Liver (tissue), 9 donors: ENCODE results near the gene PPP1R1B. TPM values are rescaled to one million over a fixed set of nuclear protein-coding genes. Genes with fewer than 3 reads are reported as not detected.

Source experiments
- DNase-seq: peaks from one replicate; pipeline ENCODE4 v3.0.0-alpha.2; 2017; ENCODE audit warnings: low spot score
- H3K27ac ChIP-seq, 2 donors: one replicate each; pipeline ENCODE4 v1.7.0; 2013; ENCODE audit warnings: inconsistent platforms in 2 of 2, low read length in 2 of 2, control low read depth in 1 of 2, low read depth in 1 of 2, mild to moderate bottlenecking in 1 of 2
- H3K27me3 ChIP-seq, 4 donors: one replicate each; pipeline versions ENCODE4 v1.6.1 to v1.7.0; 2013; ENCODE audit warnings: low read length in 3 of 4, inconsistent platforms in 1 of 4, mild to moderate bottlenecking in 1 of 4, moderate library complexity in 1 of 4; ENCODE audit not compliant: control insufficient read depth in 4 of 4, insufficient read depth in 4 of 4
- H3K36me3 ChIP-seq, 4 donors: one replicate each; pipeline versions ENCODE4 v1.6.1 to v1.7.0; 2013; ENCODE audit warnings: low read length in 3 of 4, mild to moderate bottlenecking in 3 of 4, low read depth in 1 of 4, moderate library complexity in 1 of 4; ENCODE audit not compliant: control insufficient read depth in 4 of 4, insufficient read depth in 3 of 4
- H3K4me1 ChIP-seq, 4 donors: one replicate each; pipeline versions ENCODE4 v1.6.1 to v1.7.0; 2013; ENCODE audit warnings: low read length in 3 of 4, mild to moderate bottlenecking in 3 of 4, moderate library complexity in 1 of 4; ENCODE audit not compliant: control insufficient read depth in 4 of 4, insufficient read depth in 4 of 4
- H3K4me3 ChIP-seq, 3 donors: one replicate each; pipeline versions ENCODE4 v1.6.1 to v1.7.0; 2013; ENCODE audit warnings: low read length in 3 of 3, control low read depth in 1 of 3, low read depth in 1 of 3, mild to moderate bottlenecking in 1 of 3
- H3K9ac ChIP-seq, 2 donors: one replicate each; pipeline ENCODE4 v1.7.0; 2013; ENCODE audit warnings: low read length in 2 of 2, mild to moderate bottlenecking in 2 of 2, moderate library complexity in 2 of 2, control low read depth in 1 of 2, low read depth in 1 of 2
- H3K9me3 ChIP-seq, 4 donors: one replicate each; pipeline versions ENCODE4 v1.6.1 to v1.7.0; 2013; ENCODE audit warnings: low read length in 3 of 4; ENCODE audit not compliant: control insufficient read depth in 4 of 4
- ATF3 ChIP-seq: IDR thresholded peaks from 2 replicates; pipeline ENCODE4 v1.6.1; 2016; ENCODE audit warnings: antibody characterized with exemption
- EGR1 ChIP-seq, 2 donors: IDR thresholded peaks; 2 replicates each; pipeline ENCODE4 v1.6.1; 2016 to 2018; ENCODE audit warnings: antibody characterized with exemption in 2 of 2, low read depth in 2 of 2
- FOXA1 ChIP-seq: IDR thresholded peaks from 2 replicates; pipeline ENCODE4 v1.6.1; 2016; ENCODE audit warnings: antibody characterized with exemption
- FOXA2 ChIP-seq: IDR thresholded peaks from 2 replicates; pipeline ENCODE4 v1.6.1; 2016; ENCODE audit warnings: antibody characterized with exemption
- GABPA ChIP-seq, 2 donors: IDR thresholded peaks in 1 of 2; conservative IDR thresholded peaks in 1 of 2; 2 replicates each; pipeline ENCODE4 v1.6.1; 2016; ENCODE audit warnings: antibody characterized with exemption in 2 of 2, mild to moderate bottlenecking in 1 of 2, moderate library complexity in 1 of 2
- HNF4A ChIP-seq, 2 donors: conservative IDR thresholded peaks; 2 replicates each; pipeline ENCODE4 v1.6.1; 2016; ENCODE audit warnings: antibody characterized with exemption in 2 of 2, mild to moderate bottlenecking in 2 of 2
- HNF4G ChIP-seq: IDR thresholded peaks from 2 replicates; pipeline ENCODE4 v1.6.1; 2016; ENCODE audit warnings: antibody characterized with exemption
- JUND ChIP-seq, 2 donors: IDR thresholded peaks; 2 replicates each; pipeline ENCODE4 v1.6.1; 2016; ENCODE audit warnings: antibody characterized with exemption in 2 of 2
- MAX ChIP-seq: IDR thresholded peaks from 2 replicates; pipeline ENCODE4 v1.6.1; 2016; ENCODE audit warnings: antibody characterized with exemption
- NR2F2 ChIP-seq: IDR thresholded peaks from 2 replicates; pipeline ENCODE4 v1.6.1; 2016; ENCODE audit warnings: antibody characterized with exemption
- RAD21 ChIP-seq, 2 donors: IDR thresholded peaks; 2 replicates each; pipeline ENCODE4 v1.6.1; 2016; ENCODE audit warnings: antibody characterized with exemption in 2 of 2, mild to moderate bottlenecking in 2 of 2
- REST ChIP-seq: IDR thresholded peaks from 2 replicates; pipeline ENCODE4 v1.6.1; 2016; ENCODE audit warnings: antibody characterized with exemption, mild to moderate bottlenecking
- RXRA ChIP-seq, 2 donors: IDR thresholded peaks; 2 replicates each; pipeline ENCODE4 v1.6.1; 2017 to 2018; ENCODE audit warnings: antibody characterized with exemption in 2 of 2, mild to moderate bottlenecking in 1 of 2
- SP1 ChIP-seq: IDR thresholded peaks from 2 replicates; pipeline ENCODE4 v1.6.1; 2018; ENCODE audit warnings: antibody characterized with exemption, mild to moderate bottlenecking
- TAF1 ChIP-seq: conservative IDR thresholded peaks from 2 replicates; pipeline ENCODE4 v1.6.1; 2016; ENCODE audit warnings: antibody characterized with exemption, mild to moderate bottlenecking
- YY1 ChIP-seq: IDR thresholded peaks from 2 replicates; pipeline ENCODE4 v1.6.1; 2016; ENCODE audit warnings: antibody characterized with exemption, mild to moderate bottlenecking
- WGBS: extraction: QIAGEN DNeasy Blood & Tissue Kit; methylation state at CpG from one replicate; pipeline ENCODE4 v1.1.7; 2013; 5-methylcytosine and 5-hydroxymethylcytosine counted together
- polyA plus RNA-seq, 2 donors: library from polyadenylated mRNA; stranded (reverse) in 1 of 2; unstranded in 1 of 2; fragments of 200-250 nt in 1 of 2; fragments of >200 nt in 1 of 2; fragmentation: Nextera tagmentation in 1 of 2; extraction: Ambion mirVana in 1 of 2; gene quantifications; one replicate each; pipeline versions ENCODE4 v1.2.1 to v1.2.3, GENCODE V29; 2013 to 2015
- total RNA-seq, 2 donors: library from RNA; depleted of rRNA; stranded (reverse); fragments of >200 nt; gene quantifications; one replicate each; pipeline ENCODE4 v1.2.3, GENCODE V29; 2014
- TF ChIP-seq, protein P1 (sequence below): IDR thresholded peaks from 2 replicates; pipeline ENCODE4 v1.6.1; 2016; ENCODE audit warnings: antibody characterized with exemption
- TF ChIP-seq, protein P2 (sequence below): fragments of 150-350 bp; IDR thresholded peaks from 2 replicates; pipeline ENCODE4 v1.5.1; 2017; ENCODE audit warnings: improper control_type of control experiment, low read depth, low read length; ENCODE audit not compliant: missing input control
- donor health status: healthy.
- donor health status: healthy.
- donor health status: healthy.
- donor health status: healthy.
- donor health status: healthy.

The PPP1R1B gene
- total and polyA plus RNA-seq, 4 donors, result 0.14 TPM; not detected in 3

GRCh38 chr17:39598047-39598481 lies 28.7 kb upstream of the PPP1R1B start (continued):
- TF ChIP-seq, protein P1, sequence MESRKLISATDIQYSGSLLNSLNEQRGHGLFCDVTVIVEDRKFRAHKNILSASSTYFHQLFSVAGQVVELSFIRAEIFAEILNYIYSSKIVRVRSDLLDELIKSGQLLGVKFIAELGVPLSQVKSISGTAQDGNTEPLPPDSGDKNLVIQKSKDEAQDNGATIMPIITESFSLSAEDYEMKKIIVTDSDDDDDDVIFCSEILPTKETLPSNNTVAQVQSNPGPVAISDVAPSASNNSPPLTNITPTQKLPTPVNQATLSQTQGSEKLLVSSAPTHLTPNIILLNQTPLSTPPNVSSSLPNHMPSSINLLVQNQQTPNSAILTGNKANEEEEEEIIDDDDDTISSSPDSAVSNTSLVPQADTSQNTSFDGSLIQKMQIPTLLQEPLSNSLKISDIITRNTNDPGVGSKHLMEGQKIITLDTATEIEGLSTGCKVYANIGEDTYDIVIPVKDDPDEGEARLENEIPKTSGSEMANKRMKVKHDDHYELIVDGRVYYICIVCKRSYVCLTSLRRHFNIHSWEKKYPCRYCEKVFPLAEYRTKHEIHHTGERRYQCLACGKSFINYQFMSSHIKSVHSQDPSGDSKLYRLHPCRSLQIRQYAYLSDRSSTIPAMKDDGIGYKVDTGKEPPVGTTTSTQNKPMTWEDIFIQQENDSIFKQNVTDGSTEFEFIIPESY, result no peak
- TF ChIP-seq TAF1 (no peak), YY1 (no peak), JUND (IDR thresholded peaks at IDR 0.05) (no peak), HNF4G (no peak), FOXA1 (no peak), RAD21 (IDR thresholded peaks at IDR 0.05) (no peak), FOXA2 (no peak), HNF4A (conservative IDR thresholded peaks at IDR 0.05) (no peak), EGR1 (IDR thresholded peaks at IDR 0.05; ENCODE audit: low read depth in 2 of 2) (no peak), GABPA (IDR thresholded peaks at IDR 0.05 in 1 of 2, conservative IDR thresholded peaks at IDR 0.05 in 1 of 2) (no peak)

DNA sequence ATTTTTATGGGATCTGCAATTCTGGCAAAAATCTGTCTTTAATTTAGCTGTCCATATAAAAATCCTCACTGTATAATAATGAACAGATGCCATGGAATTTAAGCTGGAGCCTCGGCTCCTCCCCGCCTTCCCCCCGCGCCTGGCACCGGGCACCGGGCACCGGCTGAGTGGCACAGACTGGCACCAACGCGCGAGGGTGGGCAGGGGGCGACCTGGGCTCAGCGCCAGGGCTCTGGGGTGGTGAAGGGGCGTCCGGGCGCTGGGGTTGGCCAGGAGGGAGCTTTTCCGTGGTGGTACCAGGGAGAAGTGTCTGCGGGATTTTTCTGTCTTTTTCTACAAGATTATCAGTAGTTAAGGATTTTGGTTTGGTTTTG lies 28.1 kb upstream of the PPP1R1B start:
- H3K4me3 ChIP-seq, result no peak overlapping the region
- peaks cover 0 to 12% (median 7%) of the 10 kb centered on the region in 4 donors for H3K4me1 ChIP-seq
- no peak for TF ChIP-seq TAF1
- TF ChIP-seq SP1, result no peak
- no peak for TF ChIP-seq ATF3
- no peak for TF ChIP-seq JUND (IDR thresholded peaks at IDR 0.05)
- no peak for TF ChIP-seq FOXA1
- TF ChIP-seq, protein P1, result no peak
- TF ChIP-seq, protein P2, sequence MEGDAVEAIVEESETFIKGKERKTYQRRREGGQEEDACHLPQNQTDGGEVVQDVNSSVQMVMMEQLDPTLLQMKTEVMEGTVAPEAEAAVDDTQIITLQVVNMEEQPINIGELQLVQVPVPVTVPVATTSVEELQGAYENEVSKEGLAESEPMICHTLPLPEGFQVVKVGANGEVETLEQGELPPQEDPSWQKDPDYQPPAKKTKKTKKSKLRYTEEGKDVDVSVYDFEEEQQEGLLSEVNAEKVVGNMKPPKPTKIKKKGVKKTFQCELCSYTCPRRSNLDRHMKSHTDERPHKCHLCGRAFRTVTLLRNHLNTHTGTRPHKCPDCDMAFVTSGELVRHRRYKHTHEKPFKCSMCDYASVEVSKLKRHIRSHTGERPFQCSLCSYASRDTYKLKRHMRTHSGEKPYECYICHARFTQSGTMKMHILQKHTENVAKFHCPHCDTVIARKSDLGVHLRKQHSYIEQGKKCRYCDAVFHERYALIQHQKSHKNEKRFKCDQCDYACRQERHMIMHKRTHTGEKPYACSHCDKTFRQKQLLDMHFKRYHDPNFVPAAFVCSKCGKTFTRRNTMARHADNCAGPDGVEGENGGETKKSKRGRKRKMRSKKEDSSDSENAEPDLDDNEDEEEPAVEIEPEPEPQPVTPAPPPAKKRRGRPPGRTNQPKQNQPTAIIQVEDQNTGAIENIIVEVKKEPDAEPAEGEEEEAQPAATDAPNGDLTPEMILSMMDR, result no peak
- TF ChIP-seq MAX, result no peak
- no peak for TF ChIP-seq RAD21 (IDR thresholded peaks at IDR 0.05)
- TF ChIP-seq GABPA (IDR thresholded peaks at IDR 0.05 in 1 of 2, conservative IDR thresholded peaks at IDR 0.05 in 1 of 2), result no peak
- no peak for TF ChIP-seq EGR1 (IDR thresholded peaks at IDR 0.05; ENCODE audit: low read depth in 2 of 2)
- TF ChIP-seq REST, result no peak
- no peak for TF ChIP-seq NR2F2
- no peak for TF ChIP-seq FOXA2
- no peak for TF ChIP-seq RXRA (IDR thresholded peaks at IDR 0.05)
- no peak for TF ChIP-seq HNF4A (conservative IDR thresholded peaks at IDR 0.05)
- TF ChIP-seq HNF4G, result no peak
- TF ChIP-seq YY1, result no peak

More for the DNA sequence above, 28.1 kb upstream of the PPP1R1B start:
- Histone ChIP-seq H3K36me3 (no peaks in the 10 kb centered on the region), H3K9ac (no peak overlapping the region), H3K27me3 (peaks cover 8 to 28% (median 17%) of the 10 kb centered on the region in 4 donors), H3K27ac (no peak overlapping the region), H3K9me3 (no peaks in the 10 kb centered on the region)
- DNase-seq, result no peak
- 5% methylated on average over 17 of the region's 17 CpGs for WGBS
